ENCODE results near the gene DAPK3. TPM values are rescaled to one million over a fixed set of nuclear protein-coding genes. Genes with fewer than 3 reads are reported as not detected.
"Not testable (repeated sequence)": the region's sequence is repeated elsewhere in the genome, so short reads cannot be mapped to it uniquely, and the experiment has no call there.

Gene DAPK3
- polyA plus RNA-seq, 4 donors, result 36.5 to 55.5 (median 39.6) TPM

DNA sequence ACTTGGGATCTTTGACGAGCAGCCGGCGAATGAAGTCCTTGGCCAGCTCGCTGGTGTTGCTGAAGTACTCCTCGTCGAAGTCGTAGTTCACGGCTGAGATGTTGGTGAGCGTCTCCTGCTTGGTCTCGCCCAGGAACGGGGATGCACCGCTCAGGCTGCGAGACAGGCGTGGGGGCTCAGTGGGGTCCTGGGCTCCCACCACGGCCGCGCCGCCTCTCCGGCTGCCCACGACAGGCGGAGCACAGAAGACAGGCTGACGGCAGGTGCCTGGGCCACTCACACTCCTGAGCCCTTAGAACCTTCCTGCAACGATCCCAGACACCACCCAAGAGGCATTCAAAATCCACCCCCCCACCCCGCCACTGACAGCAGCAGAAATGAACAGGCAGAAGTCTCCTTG is 9.9 kb downstream of the DAPK3 start:
- DNase-seq (ENCODE audit: low read depth in 4 of 4, low spot score in 3 of 4), result no peak

DNA sequence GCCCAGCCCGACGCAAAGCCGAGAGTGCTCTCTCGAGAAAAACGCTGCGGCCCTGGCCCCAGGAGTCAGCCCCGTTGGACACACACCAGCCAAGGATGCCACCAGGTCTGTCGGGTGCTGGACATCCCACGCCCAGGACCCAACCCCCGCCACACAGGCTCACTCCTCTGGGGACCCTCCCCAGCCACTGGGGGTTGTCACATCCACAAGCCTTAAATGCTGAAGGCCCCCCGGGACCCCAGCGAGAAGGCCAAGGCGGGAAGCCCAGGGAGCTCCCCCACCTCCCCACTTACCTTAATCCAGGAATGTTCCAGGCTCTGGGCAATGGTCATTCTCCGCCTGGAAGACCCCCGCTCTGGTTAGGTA is 11.2 kb downstream of the DAPK3 start:
- DNase-seq (ENCODE audit: low read depth in 4 of 4, low spot score in 3 of 4), result no peak

DNA sequence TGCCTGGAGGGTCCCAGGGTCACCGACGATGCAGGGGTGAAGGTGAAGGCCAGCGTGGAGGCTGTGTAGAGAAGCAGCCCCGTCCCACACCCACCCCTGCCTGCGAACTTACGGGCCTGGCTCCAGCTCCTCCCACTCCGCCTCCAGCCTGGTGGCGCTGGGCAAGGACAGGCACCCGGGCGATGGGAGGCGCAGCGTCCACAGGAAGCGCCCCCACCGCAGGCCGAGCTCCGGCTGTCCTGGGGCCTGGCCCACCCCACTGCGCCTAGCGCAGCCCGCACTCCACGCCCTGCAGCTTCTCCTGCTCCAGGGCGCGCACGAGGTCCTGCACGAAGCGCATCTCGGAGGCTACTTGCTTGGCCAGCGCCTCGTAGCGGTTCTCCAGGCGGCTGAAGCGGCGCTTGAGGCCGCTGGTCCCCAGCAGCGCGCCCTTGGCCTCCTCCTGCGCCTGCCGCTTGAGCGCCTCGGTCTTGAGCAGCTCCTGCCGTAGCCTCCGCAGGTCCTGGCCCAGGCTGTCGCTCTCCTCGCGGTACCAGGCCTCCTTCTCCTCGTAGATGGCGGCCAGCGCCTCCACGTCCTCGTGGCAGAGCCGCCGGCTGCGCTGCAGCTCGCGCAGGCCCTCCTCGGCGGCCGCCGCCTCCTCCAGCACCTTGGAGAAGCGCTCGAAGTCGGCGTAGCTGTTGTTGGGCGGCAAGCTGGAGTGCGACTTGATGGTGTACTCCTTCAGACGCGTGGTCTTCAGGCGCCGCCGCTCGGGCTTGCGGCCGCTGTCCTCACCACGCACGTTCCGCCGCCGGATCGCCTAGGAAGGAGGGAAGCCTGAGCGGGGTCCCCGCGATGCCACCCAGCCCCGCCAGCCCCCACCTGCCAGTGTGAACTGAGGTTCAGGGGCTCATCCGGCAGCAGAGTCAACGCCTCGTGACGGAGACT is 11.8 kb downstream of the DAPK3 start:
- no peak for DNase-seq (ENCODE audit: low read depth in 4 of 4, low spot score in 3 of 4)

DNA sequence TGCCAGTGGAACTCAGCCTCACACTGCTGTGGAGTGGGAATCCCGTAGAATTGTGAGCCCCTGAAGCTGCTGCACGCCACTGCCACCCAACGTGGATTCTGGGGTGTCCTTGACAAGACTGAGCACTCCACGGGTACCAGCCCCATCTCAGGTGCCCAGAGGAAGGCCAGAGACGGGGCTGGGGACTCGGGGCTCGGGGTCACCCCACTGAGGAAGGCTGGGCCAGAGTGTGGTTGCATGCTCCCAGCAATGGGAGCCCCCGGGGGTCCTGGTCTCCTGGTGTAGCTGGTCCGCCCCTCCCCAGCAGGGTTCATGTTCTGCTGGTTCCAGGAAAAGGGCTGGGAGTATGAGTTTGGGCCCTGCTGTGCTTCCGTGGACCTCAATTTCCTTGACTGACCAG is 15.2 kb downstream of the DAPK3 start:
- no peak for DNase-seq (ENCODE audit: low read depth in 4 of 4, low spot score in 3 of 4)

DNA sequence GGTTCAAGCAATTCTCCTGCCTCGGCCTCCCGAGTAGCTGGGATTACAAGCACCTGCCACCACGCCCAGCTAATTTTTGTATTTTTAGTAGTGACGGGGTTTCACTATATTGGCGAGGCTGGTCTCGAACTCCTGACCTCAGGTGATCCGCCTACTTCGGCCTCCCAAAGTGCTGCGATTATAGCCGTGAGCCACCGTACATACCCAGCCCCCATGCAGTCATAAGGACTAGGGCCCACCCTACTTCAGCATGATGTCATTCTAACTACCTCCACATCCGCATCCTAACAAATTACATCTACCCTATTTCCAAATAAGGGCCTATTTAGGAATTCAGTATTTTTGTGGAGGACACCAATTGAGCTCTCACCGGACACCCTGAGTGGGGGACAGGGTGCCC is 15.6 kb downstream of the DAPK3 start:
- not testable (repeated sequence) for DNase-seq (ENCODE audit: low read depth in 4 of 4, low spot score in 3 of 4)

DNA sequence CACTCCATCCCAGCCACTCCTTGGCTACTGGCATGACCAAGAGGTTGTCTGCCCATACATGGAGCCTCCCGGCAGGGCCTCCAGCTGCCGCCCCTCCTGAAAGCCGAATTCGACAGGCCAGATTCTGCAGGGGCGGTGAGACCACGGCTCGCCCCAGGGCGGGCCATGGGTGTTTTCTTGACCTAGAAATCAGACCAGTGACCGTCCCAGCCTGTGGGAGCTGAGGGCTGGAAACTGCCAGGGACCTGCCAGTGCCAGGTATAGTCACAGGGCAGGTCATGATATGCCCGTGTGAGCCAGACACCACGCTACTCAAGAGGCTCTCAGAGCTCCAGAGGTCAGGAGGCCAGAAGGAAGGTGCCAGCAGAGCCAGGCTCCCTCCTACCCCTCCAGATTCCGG is 16.8 kb downstream of the DAPK3 start:
- no peak for DNase-seq (ENCODE audit: low read depth in 4 of 4, low spot score in 3 of 4)

DNA sequence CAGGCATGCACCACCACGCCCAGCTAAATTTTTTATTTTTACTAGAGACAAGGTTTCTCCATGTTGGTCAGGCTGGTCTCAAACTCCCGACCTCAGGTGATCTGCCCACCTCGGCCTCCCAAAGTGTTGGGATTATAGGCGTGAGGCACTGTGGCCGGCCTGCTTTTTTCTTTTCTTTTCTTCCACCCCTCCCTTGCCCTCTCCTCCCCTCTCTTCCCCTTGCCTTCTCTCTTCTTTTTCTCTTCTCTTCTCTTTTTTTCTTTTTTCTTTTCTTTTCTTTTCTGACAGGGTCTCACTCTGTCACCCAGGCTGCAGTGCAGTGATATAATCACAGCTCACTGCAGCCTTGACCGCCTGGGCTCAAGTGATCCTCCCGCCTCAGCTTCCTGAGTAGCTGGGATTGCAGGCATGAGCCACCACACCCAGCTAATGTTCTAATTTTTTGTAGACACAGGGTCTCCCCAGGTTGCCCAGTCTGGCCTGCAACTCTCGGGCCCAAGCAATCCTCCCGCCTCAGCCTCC is 18.1 kb downstream of the DAPK3 start:
- not testable (repeated sequence) for DNase-seq (ENCODE audit: low read depth in 4 of 4, low spot score in 3 of 4)

DNA sequence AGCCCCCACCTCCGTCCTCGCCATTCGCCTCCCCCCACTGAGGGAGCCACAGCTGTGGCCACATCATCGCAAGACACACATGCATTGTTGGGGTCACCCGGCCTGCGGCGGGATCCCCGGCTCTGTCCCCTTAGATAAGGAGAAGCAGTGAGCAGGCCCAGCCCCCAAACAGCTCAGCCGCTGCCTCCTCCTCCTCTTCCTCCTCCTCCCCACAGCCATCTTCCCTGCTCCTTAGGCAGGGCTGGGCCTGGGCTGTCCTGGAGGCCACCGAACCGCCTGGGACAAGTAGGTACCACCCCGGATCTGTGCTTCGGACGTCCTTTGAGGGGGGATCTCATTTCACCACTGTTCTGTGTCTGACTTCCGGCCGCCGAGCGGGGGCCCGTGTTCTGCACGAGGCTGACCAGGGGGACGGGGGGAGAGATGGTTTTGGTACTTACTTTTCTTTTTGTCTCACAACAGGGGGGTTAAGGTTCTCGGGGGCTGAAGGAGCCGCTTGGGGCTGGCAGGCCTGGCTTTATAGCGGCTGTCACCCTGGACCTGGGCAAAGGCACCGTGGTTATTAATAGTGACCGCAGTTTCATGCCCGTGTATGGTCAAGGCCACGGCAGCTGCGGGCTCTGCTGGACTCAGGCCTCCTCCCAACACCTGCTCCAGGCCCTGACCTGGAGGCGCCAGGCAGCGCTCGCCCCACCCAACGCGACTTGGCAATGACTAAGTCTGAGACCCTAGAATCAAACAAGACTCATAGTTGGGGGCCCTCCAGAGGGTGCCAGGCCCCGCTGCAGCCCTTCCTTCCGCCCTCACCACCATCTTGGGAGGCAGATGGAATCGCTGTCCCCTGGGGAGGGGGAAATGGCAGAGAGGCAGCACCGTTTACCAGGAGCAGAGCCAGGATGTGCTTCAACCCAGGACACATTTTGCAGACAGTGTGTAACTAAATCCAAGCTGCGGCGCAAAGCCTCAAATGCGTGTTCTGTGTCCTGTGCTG is 19.7 kb downstream of the DAPK3 start:
- DNase-seq (ENCODE audit: low read depth in 4 of 4, low spot score in 3 of 4), result no peak

DNA sequence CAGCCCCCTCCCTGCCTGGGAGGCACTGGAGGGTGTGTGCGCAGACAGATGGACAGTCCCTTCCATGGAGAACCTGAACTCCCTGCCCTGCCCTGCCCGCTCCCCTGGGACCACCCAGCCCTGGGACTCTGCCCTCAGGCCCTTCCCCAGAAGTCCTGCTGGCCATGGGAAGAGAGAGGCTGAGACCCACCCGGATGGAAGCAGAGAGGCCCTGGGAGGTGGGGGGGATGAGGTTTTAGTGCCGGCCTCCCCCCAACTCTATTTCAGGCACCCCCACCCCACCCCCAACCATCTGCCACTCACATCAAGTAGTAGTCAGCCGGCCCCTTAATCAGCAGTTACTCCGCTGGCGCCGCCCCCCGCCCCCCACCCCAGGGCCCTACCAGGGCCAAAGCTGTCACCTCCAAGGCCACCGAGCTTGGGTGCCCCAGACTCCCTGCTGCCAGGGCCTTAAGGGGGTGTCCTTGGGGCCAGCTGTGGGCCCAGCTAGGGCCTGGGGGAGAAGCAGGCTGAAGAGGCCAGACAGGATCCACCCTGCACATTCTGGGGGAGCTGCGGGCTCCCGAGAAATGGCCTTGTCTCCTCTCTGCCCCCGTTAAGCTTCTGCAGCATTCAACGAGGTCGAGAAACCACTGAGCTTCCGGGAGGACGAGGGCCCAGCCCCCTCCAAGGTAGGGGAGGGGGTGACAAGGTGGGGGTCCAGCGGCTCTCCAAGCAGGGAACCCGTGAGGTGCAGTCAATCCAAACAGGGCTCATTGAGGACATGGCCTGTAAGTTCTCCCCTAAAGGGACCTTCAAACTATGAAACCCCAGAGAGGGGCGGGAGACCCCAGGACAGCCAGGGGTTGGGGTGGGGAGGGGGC is 20.7 kb downstream of the DAPK3 start:
- DNase-seq (ENCODE audit: low read depth in 4 of 4, low spot score in 3 of 4), result no peak

DNA sequence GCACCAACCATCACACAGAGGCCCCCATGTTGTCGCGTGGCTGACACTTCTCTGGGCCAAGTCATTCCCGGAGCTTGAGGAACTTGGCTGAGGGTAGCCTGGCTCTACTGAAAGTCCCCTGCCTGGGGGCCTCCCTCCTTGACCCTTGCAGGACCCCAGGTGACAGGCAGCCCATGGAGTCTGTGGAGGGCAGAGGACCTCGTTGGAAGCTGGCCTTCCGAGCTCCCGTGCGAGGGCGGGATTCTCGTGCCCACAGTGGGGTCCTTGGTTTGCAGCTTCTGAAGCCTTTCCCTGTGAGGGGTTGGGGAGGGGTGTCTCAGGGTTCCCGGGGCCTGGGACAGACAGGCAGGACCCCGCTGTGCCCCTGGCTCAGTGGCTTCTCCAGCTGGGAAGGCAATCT is 21.6 kb downstream of the DAPK3 start:
- DNase-seq (ENCODE audit: low read depth in 4 of 4, low spot score in 3 of 4), result no peak

DNA sequence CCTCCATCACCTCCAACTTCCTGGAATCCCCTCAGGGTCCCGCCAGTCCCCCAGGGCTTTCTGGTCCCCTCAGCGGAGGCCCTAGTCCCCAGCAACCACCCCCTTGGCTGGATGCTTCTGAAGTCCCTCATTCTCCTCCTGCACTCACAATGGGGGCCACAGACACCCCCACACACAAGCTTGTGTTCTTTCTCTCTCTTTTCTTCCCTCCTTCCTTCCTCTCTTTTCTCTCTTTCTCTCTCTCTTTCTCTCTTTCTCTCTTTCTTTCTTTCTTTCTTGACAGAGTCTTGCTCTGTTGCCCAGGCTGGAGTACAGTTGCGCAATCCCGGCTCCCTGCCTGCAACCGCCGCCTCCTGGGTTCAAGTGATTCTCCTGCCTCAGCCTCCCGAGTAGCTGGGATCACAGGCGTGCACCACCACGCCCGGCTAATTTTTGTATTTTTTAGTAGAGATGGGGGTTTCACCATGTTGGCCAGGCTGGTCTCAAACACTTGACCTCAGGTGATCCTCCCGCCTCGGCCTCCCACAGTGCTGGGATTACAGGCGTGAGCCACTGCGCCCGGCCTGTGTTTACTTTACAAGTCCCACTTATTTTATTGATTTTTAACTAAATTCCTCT is 23.5 kb downstream of the DAPK3 start:
- DNase-seq (ENCODE audit: low read depth in 4 of 4, low spot score in 3 of 4), result not testable (repeated sequence)

DNA sequence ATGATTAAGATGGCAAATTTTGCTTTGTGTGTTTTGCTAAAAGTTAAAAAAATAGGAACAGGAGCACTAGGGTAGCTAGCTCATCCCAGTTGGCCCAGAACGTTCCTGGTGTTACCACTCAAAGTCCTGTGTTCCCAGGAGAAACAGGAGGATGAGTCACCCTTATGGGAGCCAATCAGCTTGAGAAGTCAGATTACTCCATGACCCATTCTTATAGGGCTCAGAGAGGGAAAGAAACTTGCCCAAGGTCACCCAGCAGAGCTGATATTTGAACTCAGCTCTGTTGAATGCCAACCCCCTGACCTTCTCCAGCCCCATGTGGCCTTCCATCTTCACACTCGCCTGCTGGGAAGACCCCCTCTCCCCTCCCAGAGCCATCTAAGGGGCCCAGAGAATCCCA is 25.1 kb downstream of the DAPK3 start:
- no peak for DNase-seq (ENCODE audit: low read depth in 4 of 4, low spot score in 3 of 4)

DNA sequence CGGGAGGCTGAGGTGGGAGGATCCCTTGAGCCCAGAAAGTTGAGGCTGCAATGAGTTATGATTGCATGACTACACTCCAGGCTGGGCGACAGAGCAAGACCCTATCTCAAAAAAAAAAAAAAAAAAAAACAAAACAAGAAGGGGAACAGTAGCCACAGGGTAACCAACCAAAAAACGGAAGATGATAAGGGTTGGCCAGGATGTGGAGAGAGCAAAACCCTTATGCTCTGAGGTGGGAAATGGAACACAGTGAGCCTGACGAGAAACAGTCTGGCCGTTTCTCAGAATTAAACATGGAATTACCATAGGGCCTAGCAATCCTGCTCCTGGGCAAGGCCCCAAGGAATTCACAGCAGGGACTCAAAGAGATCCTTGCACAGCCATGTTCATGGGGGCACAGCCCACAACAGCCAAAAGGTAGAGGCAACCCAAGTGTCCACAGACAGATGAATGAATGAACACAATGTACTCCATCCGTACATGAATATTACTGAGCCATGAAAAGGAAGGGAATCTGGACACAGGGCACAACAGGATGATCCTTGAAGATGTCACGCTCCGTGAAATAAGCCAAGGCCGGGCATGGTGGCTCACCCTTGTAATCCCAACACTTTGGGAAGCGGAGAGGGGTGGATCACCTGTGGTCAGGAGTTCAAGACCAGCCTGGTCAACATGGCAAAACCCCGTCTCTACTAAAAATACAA is 26.7 kb downstream of the DAPK3 start:
- no peak for DNase-seq (ENCODE audit: low read depth in 4 of 4, low spot score in 3 of 4)

DNA sequence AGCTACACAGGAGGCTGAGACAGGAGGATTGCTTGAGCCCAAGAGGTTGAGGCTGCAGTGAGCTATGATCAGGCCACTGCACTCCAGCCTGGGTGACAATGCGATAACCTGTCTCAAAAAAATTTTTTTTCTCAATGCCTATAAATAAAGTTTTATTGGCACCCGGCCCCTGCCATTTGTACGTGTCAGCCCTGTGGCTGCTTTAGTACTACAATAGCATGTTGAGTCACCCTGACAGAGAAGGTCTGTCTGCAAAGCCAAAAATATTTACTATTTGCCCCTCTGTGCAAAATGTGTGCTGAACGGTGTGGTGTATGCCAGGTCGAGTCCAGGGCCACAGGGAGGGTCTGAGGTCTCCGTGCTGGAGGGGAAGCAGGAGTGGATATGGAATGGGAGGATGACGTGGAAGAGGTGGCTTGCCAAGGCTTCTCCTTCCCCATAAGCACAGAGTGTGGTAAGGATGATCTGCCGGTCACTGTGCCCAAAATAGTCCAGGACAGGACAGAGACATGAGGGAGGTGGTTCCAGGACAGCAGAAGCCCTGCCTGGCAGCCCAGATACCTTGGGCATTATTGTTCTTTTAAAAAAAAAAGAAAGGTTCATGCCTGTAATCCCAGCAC is 28.0 kb downstream of the DAPK3 start:
- no peak for DNase-seq (ENCODE audit: low read depth in 4 of 4, low spot score in 3 of 4)

DNA sequence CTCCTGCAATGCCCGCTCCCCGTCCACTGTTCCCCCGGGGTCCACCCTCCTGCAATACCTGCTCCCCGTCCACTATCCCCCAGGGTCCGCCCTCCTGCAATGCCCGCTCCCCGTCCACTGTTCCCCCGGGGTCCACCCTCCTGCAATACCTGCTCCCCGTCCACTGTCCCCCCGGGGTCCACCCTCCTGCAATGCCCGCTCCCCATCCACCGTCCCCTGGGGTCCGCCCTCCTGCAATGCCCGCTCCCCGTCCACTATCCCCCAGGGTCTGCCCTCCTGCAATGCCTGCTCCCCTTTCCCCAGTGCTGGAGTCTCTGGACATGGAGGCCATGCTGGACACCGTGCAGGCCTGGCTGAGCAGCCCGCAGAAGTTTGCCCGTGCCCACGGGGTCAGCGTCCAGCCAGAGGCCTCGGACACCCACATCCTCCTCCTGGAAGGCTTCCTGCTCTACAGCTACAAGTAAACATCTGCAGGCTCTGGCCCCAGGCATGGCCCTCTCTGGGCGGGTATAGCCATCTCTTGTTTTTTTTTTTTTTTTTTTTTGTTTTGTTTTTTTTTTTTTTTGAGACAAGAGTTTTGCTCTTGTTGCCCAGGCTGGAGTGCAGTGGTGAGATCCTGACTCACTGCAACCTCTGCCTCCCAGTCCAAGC is 32.5 kb downstream of the DAPK3 start:
- not testable (repeated sequence) for DNase-seq (ENCODE audit: low read depth in 4 of 4, low spot score in 3 of 4)

DNA sequence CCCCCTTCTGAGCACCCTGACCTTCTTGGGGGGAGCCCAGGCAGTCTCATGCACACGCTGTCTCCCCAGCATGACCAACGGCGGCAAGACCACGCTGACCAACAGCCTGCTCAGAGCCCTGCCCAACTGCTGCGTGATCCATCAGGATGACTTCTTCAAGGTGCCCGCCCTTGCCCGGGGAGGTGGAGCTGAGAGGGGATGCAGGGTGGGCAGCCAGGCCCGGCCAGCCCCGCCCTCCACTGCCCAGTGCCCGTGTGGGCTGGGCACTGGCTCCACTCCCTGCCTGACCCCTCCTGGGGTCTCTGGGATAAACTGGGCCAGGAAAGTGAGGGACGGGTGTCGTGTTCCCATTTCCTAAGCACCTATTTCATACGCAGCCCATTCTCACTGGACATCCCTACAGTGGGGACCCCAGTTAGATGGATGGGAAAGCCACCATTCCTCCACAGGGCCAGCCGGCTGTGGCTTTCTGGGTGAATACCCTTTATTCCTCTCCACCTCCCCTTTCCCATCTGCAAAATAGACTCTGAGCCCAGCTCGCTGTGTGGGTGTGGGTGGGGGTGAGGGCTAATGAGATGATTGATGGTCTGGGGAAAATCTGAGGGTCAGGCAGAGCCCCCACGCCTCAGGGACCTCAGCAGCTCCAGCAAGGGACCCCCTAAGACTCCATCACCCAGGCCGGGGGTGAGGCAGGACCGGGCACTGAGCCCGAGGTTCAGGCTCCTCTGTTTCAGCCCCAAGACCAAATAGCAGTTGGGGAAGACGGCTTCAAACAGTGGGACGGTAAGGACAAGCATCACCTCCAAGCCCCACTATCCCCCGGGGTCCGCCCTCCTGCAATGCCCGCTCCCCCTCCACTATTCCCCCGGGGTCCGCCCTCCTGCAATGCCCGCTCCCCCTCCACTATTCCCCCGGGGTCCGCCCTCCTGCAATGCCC is 34.1 kb downstream of the DAPK3 start:
- DNase-seq (ENCODE audit: low read depth in 4 of 4, low spot score in 3 of 4), result no peak

All from right renal pelvis (tissue), 4 donors.